GM12878 (cell line): Measurements from ENCODE around the gene GDF11. TPM values are rescaled to one million over a fixed set of nuclear protein-coding genes. Genes with fewer than 3 reads are reported as not detected.

Experiments used
- ATAC-seq: fragments of 200-7000 bp; cut with Tn5 transposase; 3 replicates; pipeline ENCODE4 v1.9.1; 2020; ENCODE audit warnings: mild to moderate bottlenecking, moderate library complexity
- BruUV-seq: library from RNA; stranded (reverse); fragments of 400-500 nt; replicated peaks from 2 replicates; lab custom pipeline; 2021; lab: Mats Ljungman, UMichigan
- CTCF ChIA-PET: fragments of 300-600 bp; sonication (Branson Sonifier 250); formaldehyde crosslinking; extraction: SDS; loops from one replicate; lab custom pipeline; 2021; ENCODE audit warnings: inconsistent platforms; lab: Yijun Ruan, JAX
- POLR2A ChIA-PET: fragments of 350-600 bp; formaldehyde crosslinking; extraction: SDS; loops from one replicate; lab custom pipeline; 2021; ENCODE audit warnings: inconsistent platforms; lab: Charles Lee
- RAD21 ChIA-PET: fragments of 300-600 bp; sonication (Branson Sonifier 250); formaldehyde crosslinking; loops from one replicate; lab custom pipeline; 2023; ENCODE audit warnings: antibody characterized with exemption; ENCODE audit not compliant: unreplicated experiment; lab: Charles Lee
- SMC1A ChIA-PET: fragments of 300-600 bp; sonication (Branson Sonifier 250); formaldehyde crosslinking; loops from one replicate; lab custom pipeline; 2023; ENCODE audit not compliant: unreplicated experiment, uncharacterized antibody; lab: Charles Lee
- DNase-seq: peaks from one replicate; pipeline ENCODE4 v3.0.0-alpha.2; 2011; ENCODE audit warnings: low read depth, low spot score
- FAIRE-seq: peaks from 3 replicates; lab custom pipeline; 2011; peaks lifted over from hg19 to GRCh38; lab: Jason Lieb, UNC
- H2AFZ ChIP-seq: 2 replicates; pipeline ENCODE4 v1.6.0; 2011; ENCODE audit warnings: low read depth, low read length, control low read depth; ENCODE audit not compliant: control insufficient read depth
- H3K27ac ChIP-seq: 2 replicates; pipeline ENCODE4 v1.5.1; 2011; ENCODE audit warnings: control low read depth; ENCODE audit not compliant: control insufficient read depth, insufficient read depth
- H3K27me3 ChIP-seq, 2 experiments: replicated peaks in 1 of 2; 2 replicates each; pipeline versions ENCODE4 v1.6.0 to v1.6.1; 2011; ENCODE audit warnings: low read length in 1 of 2; ENCODE audit not compliant: control insufficient read depth in 2 of 2, insufficient read depth in 2 of 2
- H3K36me3 ChIP-seq, 2 experiments: 2 replicates each; pipeline ENCODE4 v1.5.1; 2011; ENCODE audit warnings: low read length in 1 of 2; ENCODE audit not compliant: control insufficient read depth in 2 of 2, insufficient read depth in 2 of 2
- H3K4me1 ChIP-seq: 2 replicates; pipeline ENCODE4 v1.6.1; 2011; ENCODE audit warnings: mild to moderate bottlenecking, low read length, moderate library complexity, mixed read lengths; ENCODE audit not compliant: control insufficient read depth, insufficient read depth
- H3K4me2 ChIP-seq: 2 replicates; pipeline ENCODE4 v1.6.0; 2011; ENCODE audit warnings: control low read depth; ENCODE audit not compliant: control insufficient read depth, insufficient read depth
- H3K4me3 ChIP-seq: fragments of 200-600 bp; sonication (generic); 2 replicates; pipeline ENCODE4 v1.5.1; 2016
- H3K79me2 ChIP-seq: 2 replicates; pipeline ENCODE4 v1.6.0; 2011; ENCODE audit warnings: low read length; ENCODE audit not compliant: control insufficient read depth, insufficient read depth
- H3K9ac ChIP-seq: 2 replicates; pipeline ENCODE4 v1.8.0; 2011; ENCODE audit warnings: low read length, control low read depth, mixed read lengths; ENCODE audit not compliant: control insufficient read depth, insufficient read depth
- H3K9me3 ChIP-seq: replicated peaks from 3 replicates; pipeline ENCODE4 v1.5.1; 2011; ENCODE audit warnings: mild to moderate bottlenecking, low read length; ENCODE audit not compliant: control insufficient read depth, insufficient read depth
- H4K20me1 ChIP-seq: 2 replicates; pipeline ENCODE4 v1.6.0; 2011; ENCODE audit not compliant: control insufficient read depth, insufficient read depth
- MTA3 ChIP-seq: IDR thresholded peaks from 2 replicates; pipeline ENCODE4 v1.6.1; 2012; ENCODE audit warnings: low read length, inconsistent platforms, borderline replicate concordance
- NFIC ChIP-seq: IDR thresholded peaks from 2 replicates; pipeline ENCODE4 v1.6.1; 2012; ENCODE audit warnings: low read depth, mild to moderate bottlenecking, inconsistent platforms, low read length, moderate library complexity
- SUZ12 ChIP-seq: fragments of 200-600 bp; sonication (generic); IDR thresholded peaks from one replicate; pipeline ENCODE4 v1.6.1; 2018; ENCODE audit warnings: antibody characterized with exemption, mild to moderate bottlenecking; ENCODE audit not compliant: unreplicated experiment
- TCF7 ChIP-seq: IDR thresholded peaks from 2 replicates; pipeline ENCODE4 v1.6.1; 2014; ENCODE audit warnings: antibody characterized with exemption, borderline replicate concordance
- ZBED1 ChIP-seq: IDR thresholded peaks from 2 replicates; pipeline ENCODE4 v1.6.1; 2016; ENCODE audit warnings: borderline replicate concordance
- WGBS: methylation state at CpG from one replicate; pipeline ENCODE4 v1.1.6; 2016; ENCODE audit warnings: low lambda C conversion rate; ENCODE audit not compliant: insufficient replicate concordance, insufficient coverage; ENCODE audit errors: missing lambda C conversion rate; 5-methylcytosine and 5-hydroxymethylcytosine counted together
- in situ Hi-C: fragments of 300-500 bp; cut with MboI; formaldehyde crosslinking; loops from 9 replicates; pipeline ENCODE4 v1.14.3; 2018; ENCODE audit warnings: mixed read lengths
- intact Hi-C: fragments of 100-400 bp; cut with micrococcal nuclease; formaldehyde crosslinking; loops from one replicate; pipeline ENCODE4 v1.14.2; 2022; ENCODE audit not compliant: unreplicated experiment
- polyA plus RNA-seq, 11 experiments: library from polyadenylated mRNA; depleted of rRNA in 4 of 11; unstranded in 6 of 11; stranded (reverse) in 5 of 11; fragments of >200 nt; fragmentation: Nextera tagmentation in 4 of 11; fragmentation: Illumina TruSeq in 1 of 11; extraction: Ambion mirVana in 4 of 11; extraction: Trizol in 1 of 11; gene quantifications; 1 replicate in 1 of 11; 2 replicates in 10 of 11; pipeline versions ENCODE4 v1.2.1 to v1.2.3, GENCODE V29; 2011 to 2016; ENCODE audit warnings: inconsistent platforms in 2 of 11, missing spikeins in 2 of 11, low read depth in 1 of 11
- total RNA-seq, 4 experiments: library from RNA; depleted of rRNA in 3 of 4; stranded (reverse); fragments of >200 nt in 3 of 4; fragmentation: Illumina TruSeq in 1 of 4; extraction: Trizol in 1 of 4; gene quantifications; 2 replicates each; pipeline versions ENCODE4 v1.2.1 to v1.2.3, GENCODE V29; 2013 to 2021
- TF ChIP-seq, protein P1 (sequence below): fragments of 150-350 bp; IDR thresholded peaks from 2 replicates; pipeline ENCODE4 v1.6.1; 2014; ENCODE audit warnings: mild to moderate bottlenecking, low read depth, low read length
- TF ChIP-seq, protein P2 (sequence below): fragments of 450-650 bp; IDR thresholded peaks from 2 replicates; pipeline ENCODE4 v1.6.1; 2018; ENCODE audit warnings: mild to moderate bottlenecking, low read depth, moderate library complexity; ENCODE audit not compliant: partially characterized antibody

GDF11 gene
- total and polyA plus RNA-seq, 10 of the 15 experiments (the other 5 are each of a cell fraction or from before 2014, with no cell fraction given) = 0.83 to 15.4 (median 4.3) TPM

DNA sequence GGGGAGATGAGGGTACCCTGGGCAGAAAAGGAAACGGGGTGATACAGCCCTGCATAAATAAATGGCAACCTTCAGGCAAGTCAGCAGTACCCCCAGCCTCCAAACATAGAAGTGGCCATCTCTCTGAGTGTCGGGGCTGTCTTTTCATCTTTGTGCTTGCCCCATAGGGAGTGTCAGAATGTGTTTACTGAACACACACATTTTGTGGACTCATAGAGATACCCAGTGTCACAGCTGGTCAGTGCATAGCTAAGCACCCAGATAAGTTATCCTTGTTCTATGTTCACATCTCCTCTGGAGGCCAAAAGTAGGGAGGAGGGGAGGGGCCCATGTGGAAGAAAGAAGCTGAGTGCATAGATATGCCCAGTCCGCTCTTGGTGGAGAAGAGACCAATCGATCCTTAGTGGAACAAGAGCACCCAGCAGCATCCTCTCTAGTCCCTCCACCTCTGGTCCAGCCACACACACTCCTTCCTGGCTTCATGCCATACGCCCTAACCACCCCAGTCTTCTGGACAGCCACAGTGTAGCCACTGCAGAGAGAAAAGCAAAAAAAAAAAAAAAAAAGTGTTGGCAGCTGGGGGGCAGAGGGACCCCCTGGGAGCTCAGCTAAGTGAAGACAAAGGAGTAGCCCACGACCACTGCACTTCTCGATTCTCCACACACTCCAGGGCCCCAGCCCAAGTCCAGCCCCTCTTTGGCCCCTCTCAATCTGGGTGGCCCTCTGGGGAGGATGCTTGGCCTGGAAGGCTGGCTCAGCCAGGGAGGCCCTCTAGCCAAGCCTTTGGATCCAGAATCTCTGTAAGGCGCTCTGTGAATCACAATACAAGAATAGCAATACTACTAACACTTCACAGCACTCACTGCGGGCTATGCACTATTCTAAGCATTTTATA lies 37.9 kb upstream of the GDF11 start:
- TF ChIP-seq TCF7 (no peak), ZBED1 (no peak), SUZ12 (no peak), NFIC (no peak), MTA3 (no peak)
- TF ChIP-seq, protein P1, sequence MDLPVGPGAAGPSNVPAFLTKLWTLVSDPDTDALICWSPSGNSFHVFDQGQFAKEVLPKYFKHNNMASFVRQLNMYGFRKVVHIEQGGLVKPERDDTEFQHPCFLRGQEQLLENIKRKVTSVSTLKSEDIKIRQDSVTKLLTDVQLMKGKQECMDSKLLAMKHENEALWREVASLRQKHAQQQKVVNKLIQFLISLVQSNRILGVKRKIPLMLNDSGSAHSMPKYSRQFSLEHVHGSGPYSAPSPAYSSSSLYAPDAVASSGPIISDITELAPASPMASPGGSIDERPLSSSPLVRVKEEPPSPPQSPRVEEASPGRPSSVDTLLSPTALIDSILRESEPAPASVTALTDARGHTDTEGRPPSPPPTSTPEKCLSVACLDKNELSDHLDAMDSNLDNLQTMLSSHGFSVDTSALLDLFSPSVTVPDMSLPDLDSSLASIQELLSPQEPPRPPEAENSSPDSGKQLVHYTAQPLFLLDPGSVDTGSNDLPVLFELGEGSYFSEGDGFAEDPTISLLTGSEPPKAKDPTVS = no peak
- TF ChIP-seq, protein P2, sequence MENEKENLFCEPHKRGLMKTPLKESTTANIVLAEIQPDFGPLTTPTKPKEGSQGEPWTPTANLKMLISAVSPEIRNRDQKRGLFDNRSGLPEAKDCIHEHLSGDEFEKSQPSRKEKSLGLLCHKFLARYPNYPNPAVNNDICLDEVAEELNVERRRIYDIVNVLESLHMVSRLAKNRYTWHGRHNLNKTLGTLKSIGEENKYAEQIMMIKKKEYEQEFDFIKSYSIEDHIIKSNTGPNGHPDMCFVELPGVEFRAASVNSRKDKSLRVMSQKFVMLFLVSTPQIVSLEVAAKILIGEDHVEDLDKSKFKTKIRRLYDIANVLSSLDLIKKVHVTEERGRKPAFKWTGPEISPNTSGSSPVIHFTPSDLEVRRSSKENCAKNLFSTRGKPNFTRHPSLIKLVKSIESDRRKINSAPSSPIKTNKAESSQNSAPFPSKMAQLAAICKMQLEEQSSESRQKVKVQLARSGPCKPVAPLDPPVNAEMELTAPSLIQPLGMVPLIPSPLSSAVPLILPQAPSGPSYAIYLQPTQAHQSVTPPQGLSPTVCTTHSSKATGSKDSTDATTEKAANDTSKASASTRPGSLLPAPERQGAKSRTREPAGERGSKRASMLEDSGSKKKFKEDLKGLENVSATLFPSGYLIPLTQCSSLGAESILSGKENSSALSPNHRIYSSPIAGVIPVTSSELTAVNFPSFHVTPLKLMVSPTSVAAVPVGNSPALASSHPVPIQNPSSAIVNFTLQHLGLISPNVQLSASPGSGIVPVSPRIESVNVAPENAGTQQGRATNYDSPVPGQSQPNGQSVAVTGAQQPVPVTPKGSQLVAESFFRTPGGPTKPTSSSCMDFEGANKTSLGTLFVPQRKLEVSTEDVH = no peak
- ChIA-PET CTCF (interaction anchor here (0.6 to 2.7 kb wide), 13 partner anchors 12 to 519 kb away, joined by 3 to 13 read pairs (median 5); partner anchors contain the start of gene RDH5), RAD21 (interaction anchor here (1.0 to 1.5 kb wide), 3 partner anchors 18 to 33 kb away, joined by 3 to 6 read pairs (median 3); no protein-coding TSS in a partner anchor), POLR2A (interaction anchor here (1.4 kb wide), 1 partner anchor 11 kb away, joined by 4 read pairs; no protein-coding TSS in a partner anchor), SMC1A (interaction anchor here (0.6 to 2.5 kb wide), 4 partner anchors 24 to 228 kb away, joined by 3 to 9 read pairs (median 3); a partner anchor contains a TSS)
- H3K27ac ChIP-seq = no peak overlapping the region
- no peaks in the 10 kb centered on the region for H4K20me1 ChIP-seq
- 26% methylated on average over 9 of the region's 9 CpGs for WGBS
- no peaks in the 10 kb centered on the region for H3K36me3 ChIP-seq
- no peak for FAIRE-seq
- no peak overlapping the region for H3K4me2 ChIP-seq
- no peaks in the 10 kb centered on the region for H3K79me2 ChIP-seq
- no TSS peak for BruUV-seq
- no peaks in the 10 kb centered on the region for H3K9me3 ChIP-seq
- peaks cover 0 to 5% of the 10 kb centered on the region in 2 experiments; a peak in 2 of 4 replicates for H3K27me3 ChIP-seq
- in situ Hi-C loops = no loop called here
- intact Hi-C loops = no loop called here
- no peak overlapping the region for H3K4me3 ChIP-seq
- H3K9ac ChIP-seq = no peak overlapping the region
- no peak for DNase-seq
- ATAC-seq = no peak
- peaks cover 6% of the 10 kb centered on the region; the same call in 1 of the 2 replicates for H3K4me1 ChIP-seq
- H2AFZ ChIP-seq = no peak overlapping the region
